Measurements from ENCODE around the gene AGO4.

- TF ChIP-seq CTCF (IDR thresholded peaks at IDR 0.05; ENCODE audit: low read length) (no peak), EZH2 (optimal IDR thresholded peaks at IDR 0.05; ENCODE audit: low read depth, low read length) (no peak), EZH2phosphoT487 (IDR thresholded peaks at IDR 0.05; ENCODE audit: low read length) (no peak)
Observed at GRCh38 chr1:35764283-35764682, 43.5 kb upstream of the AGO4 start.
